Ovary (tissue), 9 donors: ENCODE results near the gene NDUFV1. TPM values are rescaled to one million over a fixed set of nuclear protein-coding genes. Genes with fewer than 3 reads are reported as not detected.

Experiments used
- DNase-seq, 5 donors: peaks; one replicate each; pipeline ENCODE4 v3.0.0-alpha.2; 2019 to 2020
- H3K27ac ChIP-seq, 2 donors: fragments of 200-600 bp; one replicate each; pipeline versions ENCODE4 v1.5.1 to v1.8.0; 2019 to 2022
- H3K27me3 ChIP-seq: fragments of 200-600 bp; one replicate; pipeline ENCODE4 v1.8.0; 2022
- H3K36me3 ChIP-seq: fragments of 200-600 bp; sonication (generic); one replicate; pipeline ENCODE4 v1.5.1; 2019
- H3K4me1 ChIP-seq: one replicate; pipeline ENCODE4 v1.8.1; 2013; ENCODE audit warnings: mild to moderate bottlenecking, moderate library complexity; ENCODE audit not compliant: insufficient read depth
- H3K4me3 ChIP-seq: fragments of 200-600 bp; sonication (generic); one replicate; pipeline ENCODE4 v1.5.1; 2017
- H3K9me3 ChIP-seq, 2 donors: fragments of 200-600 bp in 1 of 2; sonication (generic) in 1 of 2; one replicate each; pipeline versions ENCODE4 v1.5.1 to v1.8.1; 2013 to 2019; ENCODE audit warnings: mild to moderate bottlenecking in 1 of 2, moderate library complexity in 1 of 2
- CTCF ChIP-seq, 3 donors: fragments of 450-650 bp in 2 of 3; fragments of 200-600 bp in 1 of 3; IDR thresholded peaks; one replicate each; pipeline versions ENCODE4 v1.5.1 to v1.8.0; 2016 to 2022; ENCODE audit warnings: antibody characterized with exemption in 3 of 3, mild to moderate bottlenecking in 1 of 3
- EP300 ChIP-seq: sonication (generic); formaldehyde crosslinking; IDR thresholded peaks from one replicate; pipeline ENCODE4 v1.6.1; 2017; ENCODE audit warnings: antibody characterized with exemption
- POLR2A ChIP-seq: fragments of 450-650 bp; IDR thresholded peaks from one replicate; pipeline ENCODE4 v1.6.1; 2017; ENCODE audit warnings: antibody characterized with exemption, mild to moderate bottlenecking, moderate library complexity
- WGBS, 3 donors: extraction: QIAGEN DNeasy Blood & Tissue Kit in 1 of 3; methylation state at CpG; one replicate each; pipeline versions ENCODE4 v1.1.5 to v1.1.7; 2013 to 2017; 5-methylcytosine and 5-hydroxymethylcytosine counted together
- intact Hi-C, 4 donors: fragments of 100-400 bp; cut with DNase I; formaldehyde crosslinking; loops; one replicate each; pipeline versions ENCODE4 v1.11.0 to v1.15.1; 2022 to 2023
- polyA plus RNA-seq, 2 donors: library from polyadenylated mRNA; stranded (reverse); fragments of 200-250 nt in 1 of 2; fragments of 350-450 nt in 1 of 2; fragmentation: Illumina TruSeq in 1 of 2; extraction: RNeasy Lipid Tissue Mini Kit (QIAGEN cat#74804) in 1 of 2; gene quantifications; one replicate each; pipeline ENCODE4 v1.2.3, GENCODE V29; 2013 to 2014
- total RNA-seq, 7 donors: library from RNA; depleted of rRNA in 2 of 7; stranded (reverse); fragments of >200 nt in 2 of 7; fragmentation: NEBNext Ultra II Directional in 3 of 7; extraction: Animal tissue kit (Norgen Biotek cat#: 25700) in 3 of 7; gene quantifications; one replicate each; pipeline versions ENCODE4 v1.1.0 to v1.2.4, GENCODE V29; 2016 to 2023
- donor health status: DM: no; HTN: no; CAD: no; lungs with moderate emphysema.
- donor health status: DM: no; HTN: no; CAD: no.
- donor health status: Bipolar disorder and iron deficiency.
- donor health status: DM: yes; HTN: yes; CAD: no.
- donor health status: DM: no; HTN: no; CAD: no.
- donor health status: DM: yes; HTN: yes; CAD: no.

NDUFV1 gene
- total and polyA plus RNA-seq, 9 donors = 47.7 to 184 (median 169) TPM

GRCh38 chr11:67581469-67581868 is 25.3 kb upstream of the NDUFV1 start:
- no peaks in the 10 kb centered on the region for H3K36me3 ChIP-seq
- H3K27me3 ChIP-seq = no peaks in the 10 kb centered on the region
- no peak overlapping the region for H3K27ac ChIP-seq
- 50 to 57% (median 56%) methylated on average over 11 of the region's 11 CpGs for WGBS, 3 donors
- H3K9me3 ChIP-seq = no peaks in the 10 kb centered on the region
- H3K4me3 ChIP-seq = no peak overlapping the region
- peaks cover 7% of the 10 kb centered on the region for H3K4me1 ChIP-seq
- TF ChIP-seq POLR2A (no peak), EP300 (no peak)
- intact Hi-C loops = loop anchor here in 1 of 4 donors (5.0 kb wide), 1 partner anchor 154 kb away; the partner anchor contains the start of gene RPS6KB2
- DNase-seq = no peak

DNA sequence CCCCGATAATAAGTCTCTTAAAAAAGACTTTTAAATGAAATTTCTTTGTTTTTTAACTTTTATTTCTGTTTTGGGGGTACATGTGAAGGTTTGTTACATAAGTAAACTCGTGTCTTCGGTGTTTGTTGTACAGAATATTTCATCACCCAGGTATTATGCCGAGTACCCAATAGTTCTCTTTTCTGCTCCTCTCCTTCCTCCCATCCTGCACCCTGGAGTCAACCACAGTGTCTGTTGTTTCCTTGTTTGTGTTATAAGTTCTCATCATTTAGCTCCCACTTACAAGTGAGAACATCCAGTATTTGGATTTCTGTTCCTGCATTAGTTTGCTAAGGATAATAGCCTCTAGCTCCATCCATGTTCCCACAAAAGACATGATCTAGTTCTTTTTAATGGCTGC is 24.7 kb upstream of the NDUFV1 start:
- no peak for TF ChIP-seq EP300
- TF ChIP-seq POLR2A = no peak
- no peak for TF ChIP-seq CTCF (IDR thresholded peaks at IDR 0.05)
- no peaks in the 10 kb centered on the region for H3K27me3 ChIP-seq
- no peak for DNase-seq
- intact Hi-C loops = loop anchor here in 1 of 4 donors (5.0 kb wide), 1 partner anchor 155 kb away; the partner anchor contains the start of gene RPS6KB2
- H3K27ac ChIP-seq = no peak overlapping the region
- 76 to 79% (median 77%) methylated on average over 4 of the region's 4 CpGs for WGBS, 3 donors
- no peaks in the 10 kb centered on the region for H3K9me3 ChIP-seq
- H3K36me3 ChIP-seq = no peaks in the 10 kb centered on the region
- no peak overlapping the region for H3K4me3 ChIP-seq
- peaks cover 7% of the 10 kb centered on the region for H3K4me1 ChIP-seq

- TF ChIP-seq EP300 (no peak), POLR2A (peak; percentile 92), CTCF (IDR thresholded peaks at IDR 0.05) (peak; percentile 76 to 98 (median 96))
- H3K27me3 ChIP-seq = no peaks in the 10 kb centered on the region
- H3K4me1 ChIP-seq = peaks cover 7% of the 10 kb centered on the region
- no peaks in the 10 kb centered on the region for H3K36me3 ChIP-seq
- WGBS, 3 donors = 1 to 2% (median 2%) methylated on average over 38 to 81 of the region's 81 CpGs
- DNase-seq = peak; percentile 93 to 96 (median 94)
- H3K9me3 ChIP-seq = no peaks in the 10 kb centered on the region
- peak within 1 kb of the TSS; percentile 90 for H3K4me3 ChIP-seq
- H3K27ac ChIP-seq = peak within 1 kb of the TSS; percentile 97 to 98
- intact Hi-C loops = loop anchor here in 1 of 4 donors (5.0 kb wide), 1 partner anchor 156 kb away; the partner anchor contains the start of gene RPS6KB2
Measured at GRCh38 chr11:67583247-67584204, 23.2 kb upstream of the NDUFV1 start, which contains the start of gene GSTP1. TSS of gene GSTP1 (plus strand) at chr11:67583812. CDS start at chr11:67583844, 32 bp downstream.

DNA sequence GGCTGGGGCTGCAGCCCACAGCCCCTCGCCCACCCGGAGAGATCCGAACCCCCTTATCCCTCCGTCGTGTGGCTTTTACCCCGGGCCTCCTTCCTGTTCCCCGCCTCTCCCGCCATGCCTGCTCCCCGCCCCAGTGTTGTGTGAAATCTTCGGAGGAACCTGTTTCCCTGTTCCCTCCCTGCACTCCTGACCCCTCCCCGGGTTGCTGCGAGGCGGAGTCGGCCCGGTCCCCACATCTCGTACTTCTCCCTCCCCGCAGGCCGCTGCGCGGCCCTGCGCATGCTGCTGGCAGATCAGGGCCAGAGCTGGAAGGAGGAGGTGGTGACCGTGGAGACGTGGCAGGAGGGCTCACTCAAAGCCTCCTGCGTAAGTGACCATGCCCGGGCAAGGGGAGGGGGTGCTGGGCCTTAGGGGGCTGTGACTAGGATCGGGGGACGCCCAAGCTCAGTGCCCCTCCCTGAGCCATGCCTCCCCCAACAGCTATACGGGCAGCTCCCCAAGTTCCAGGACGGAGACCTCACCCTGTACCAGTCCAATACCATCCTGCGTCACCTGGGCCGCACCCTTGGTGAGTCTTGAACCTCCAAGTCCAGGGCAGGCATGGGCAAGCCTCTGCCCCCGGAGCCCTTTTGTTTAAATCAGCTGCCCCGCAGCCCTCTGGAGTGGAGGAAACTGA is 22.4 kb upstream of the NDUFV1 start:
- Histone ChIP-seq H3K9me3 (no peaks in the 10 kb centered on the region), H3K4me1 (peaks cover 7% of the 10 kb centered on the region), H3K4me3 (peak overlapping the region; percentile 90), H3K27me3 (no peaks in the 10 kb centered on the region), H3K27ac (peak overlapping the region; percentile 97 to 98), H3K36me3 (no peaks in the 10 kb centered on the region)
- TF ChIP-seq POLR2A (peak; percentile 22), EP300 (no peak)
- DNase-seq = peak; percentile 74 to 84 (median 78)
- 8 to 12% (median 9%) methylated on average over 33 of the region's 33 CpGs for WGBS, 3 donors
- intact Hi-C loops = loop anchor here in 1 of 4 donors (5.0 kb wide), 1 partner anchor 157 kb away; the partner anchor contains the start of gene RPS6KB2
